Stimulated activated CD8-positive, alpha-beta memory T cell treated with anti-CD3 and anti-CD28 coated beads, Interleukin-4, amount 100 ng/mL, for 48 hours (primary cell): ENCODE measurements around the gene DOCK9.
"Not testable (repeated sequence)": the region's sequence is repeated elsewhere in the genome, so short reads cannot be mapped to it uniquely, and the experiment has no call there.

Experiments used
- DNase-seq: peaks from one replicate; pipeline ENCODE4 v3.0.0-alpha.2; 2020

Gene DOCK9

DNA sequence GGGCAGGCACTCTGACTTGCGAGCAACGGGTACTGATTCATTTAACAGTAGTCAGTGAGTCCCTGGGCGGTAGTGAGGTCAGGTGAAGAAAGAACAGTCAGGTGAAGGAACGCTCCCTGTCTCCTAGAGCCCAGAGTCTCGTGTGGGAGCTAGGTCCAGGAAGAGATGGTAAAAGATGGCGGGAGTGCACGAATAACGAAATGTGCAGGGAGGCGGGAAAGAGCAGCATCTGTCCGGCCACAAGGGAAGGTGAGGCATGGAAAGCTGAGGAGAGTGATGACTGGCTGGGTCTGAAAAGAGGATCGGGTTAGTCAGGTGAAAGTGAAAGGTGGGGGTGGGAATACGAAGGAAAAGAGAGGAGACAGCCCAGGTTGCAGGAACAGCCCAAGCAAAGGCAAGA, 161.5 kb downstream of the DOCK9 start:
- DNase-seq = no peak

DNA sequence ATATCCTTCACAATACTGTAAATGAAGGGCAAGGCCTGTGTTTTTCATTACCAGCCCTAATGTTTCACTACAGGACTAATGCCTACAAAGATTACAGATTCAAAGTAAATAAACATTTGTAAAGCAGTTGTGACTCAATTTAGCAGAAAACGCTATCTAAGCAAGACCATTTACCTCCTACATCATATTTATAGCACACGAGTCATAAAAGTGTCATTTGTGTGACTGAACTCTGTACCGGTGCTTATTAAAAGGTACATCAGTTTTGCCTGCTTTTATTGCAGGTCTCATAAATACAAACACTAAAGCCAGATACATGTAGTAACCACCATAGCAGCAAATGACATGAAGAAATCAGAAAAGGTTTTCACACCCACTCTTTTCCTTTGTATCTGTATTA, 163.9 kb downstream of the DOCK9 start:
- no peak for DNase-seq

DNA sequence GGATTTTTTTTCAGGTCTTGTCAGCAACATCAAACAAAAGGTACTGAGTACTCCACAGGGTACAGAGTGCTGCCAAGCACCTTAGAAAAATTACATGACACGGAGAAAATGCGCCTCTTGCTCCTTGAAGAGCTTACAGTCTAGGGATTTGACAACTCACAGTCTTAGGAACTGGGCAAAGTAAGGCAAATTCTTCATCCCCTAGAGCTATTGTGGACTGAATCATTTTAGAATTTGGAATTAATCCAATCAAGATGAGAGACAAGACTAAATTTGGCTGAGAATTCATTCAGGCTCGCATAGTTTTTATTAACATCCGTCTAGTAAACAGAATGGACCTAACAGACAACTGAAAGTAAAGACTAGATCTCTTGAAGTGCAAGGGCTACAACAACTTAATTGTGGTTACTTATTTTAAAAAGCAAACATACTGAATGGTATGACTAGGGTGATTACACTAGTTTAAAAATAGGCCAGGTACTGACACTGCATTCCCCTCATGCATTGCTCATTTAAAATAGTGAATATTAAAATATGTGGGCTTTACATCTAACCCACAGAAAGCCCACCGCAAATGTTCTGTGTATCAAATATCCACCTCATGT, 165.6 kb downstream of the DOCK9 start:
- not testable (repeated sequence) for DNase-seq

DNA sequence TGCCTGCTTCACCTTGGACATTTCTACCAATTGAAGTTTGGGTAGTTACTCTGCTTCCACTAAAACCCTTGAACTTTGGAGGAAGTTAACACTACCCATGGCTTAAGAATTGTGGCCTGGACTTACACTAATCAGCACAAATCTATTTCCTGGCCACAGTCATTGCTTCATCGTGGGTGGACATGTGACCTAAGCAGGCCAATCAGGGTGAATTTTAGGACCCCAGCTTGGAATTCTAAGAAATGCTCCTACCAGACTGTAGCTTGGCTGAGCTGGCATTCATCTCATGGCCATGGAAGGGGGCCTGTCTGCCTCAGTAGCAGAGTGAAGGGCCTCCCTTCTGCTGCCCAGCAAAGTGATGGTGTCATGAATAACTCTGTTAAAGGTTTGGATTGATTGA, 167.1 kb downstream of the DOCK9 start:
- DNase-seq = no peak

DNA sequence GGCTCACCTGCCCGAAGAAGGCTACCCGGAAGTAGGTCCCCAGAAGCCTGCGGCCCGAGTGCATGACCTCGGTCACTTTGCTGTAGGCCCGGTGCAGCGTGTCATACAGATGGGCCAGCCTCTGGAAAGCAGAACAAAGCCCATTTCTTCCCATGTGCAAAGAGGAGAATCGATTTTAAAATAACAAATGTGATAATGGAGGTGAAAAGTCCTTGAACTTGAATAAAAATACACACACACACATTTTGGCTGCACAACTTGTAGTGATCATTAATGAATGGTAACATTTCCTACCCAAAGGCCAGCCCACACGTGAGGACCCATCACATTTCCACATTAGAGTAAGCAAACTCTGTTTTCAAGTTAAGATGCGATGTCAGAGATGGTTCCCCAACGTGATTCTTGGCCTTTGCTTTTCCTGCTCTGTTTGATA, 168.5 kb downstream of the DOCK9 start:
- DNase-seq = no peak

DNA sequence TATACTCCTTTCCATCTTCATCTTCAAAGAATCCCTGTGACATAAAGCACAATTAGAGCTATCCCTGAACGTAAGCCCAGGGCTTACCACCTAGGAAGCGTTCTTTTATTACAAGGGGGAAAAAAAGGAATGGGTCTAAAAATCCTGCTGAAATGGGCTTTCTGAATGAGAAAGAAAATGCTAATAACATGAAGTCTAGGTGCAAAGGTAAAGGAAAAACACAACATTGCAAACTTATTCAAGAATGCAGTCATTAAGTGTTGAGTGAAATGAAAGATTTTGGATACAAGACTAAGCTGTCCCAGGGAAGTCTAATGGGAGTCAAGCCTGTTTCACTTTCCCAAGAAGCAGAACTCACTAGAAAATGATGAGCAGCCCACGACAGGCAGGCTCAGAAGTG, 170.1 kb downstream of the DOCK9 start:
- no peak for DNase-seq

DNA sequence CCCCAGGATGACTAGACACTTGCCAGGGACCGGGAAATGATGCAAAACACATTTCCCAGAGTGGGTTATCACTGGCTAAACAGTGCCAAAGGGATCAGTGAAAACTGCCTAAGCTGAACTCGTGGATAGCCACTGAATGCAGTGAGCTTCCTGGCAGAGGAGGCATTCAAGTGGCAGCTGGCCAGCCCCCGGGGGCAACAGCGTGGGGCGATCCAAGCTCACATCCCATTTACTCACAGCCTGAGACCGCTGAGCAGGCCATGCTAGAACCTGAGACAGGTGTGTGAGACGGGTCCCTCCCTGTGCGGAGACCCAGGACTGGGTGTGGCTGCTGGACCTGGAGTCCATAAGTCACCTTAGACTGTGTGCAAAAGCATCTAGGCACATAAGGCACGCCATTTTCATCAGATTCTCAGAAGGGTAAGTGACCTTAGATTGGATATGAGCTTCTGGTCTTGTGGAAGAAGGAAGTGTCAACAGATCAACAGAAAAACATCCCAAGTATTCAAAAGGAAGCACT, 173.5 kb downstream of the DOCK9 start:
- no peak for DNase-seq

DNA sequence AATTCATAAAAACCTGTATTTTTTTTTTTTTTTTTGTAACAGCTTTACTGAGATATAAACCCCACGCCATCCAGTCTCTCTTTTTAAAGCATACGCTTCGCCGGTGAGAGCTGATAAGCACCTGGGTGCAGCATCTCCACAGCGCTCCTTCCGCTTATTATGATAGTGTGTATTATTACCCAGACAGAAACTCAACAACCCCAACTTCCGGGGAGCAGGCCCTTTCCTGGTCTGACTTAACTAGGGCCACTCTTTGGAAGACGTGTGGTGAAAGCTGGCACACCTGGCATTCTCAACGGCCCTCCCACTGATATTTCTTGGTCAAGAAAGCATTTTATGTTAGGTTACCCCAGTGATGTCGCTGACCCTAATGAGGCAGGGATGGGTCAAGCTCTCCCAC, 173.9 kb downstream of the DOCK9 start:
- DNase-seq = no peak

DNA sequence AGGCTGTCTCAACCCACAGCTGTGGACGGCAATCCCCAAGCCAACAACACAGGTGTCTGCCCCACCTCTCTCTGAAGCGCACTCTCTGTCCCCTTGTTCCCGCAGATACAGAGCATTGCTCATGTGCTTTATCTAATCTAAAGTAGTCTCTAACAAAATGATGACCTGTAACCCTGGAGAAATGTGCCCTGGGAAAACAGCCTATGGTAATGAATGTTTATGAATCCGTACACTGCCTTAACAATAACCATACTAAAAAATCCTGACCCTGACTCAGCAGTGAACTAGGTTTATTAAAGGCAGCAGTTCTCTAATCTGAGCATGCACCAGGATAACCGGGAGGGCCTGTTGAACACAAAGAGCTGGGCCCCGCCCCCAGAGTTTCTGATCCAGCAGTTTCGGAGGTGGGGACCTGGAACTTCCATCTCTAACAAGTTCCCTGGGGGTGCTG, 174.7 kb downstream of the DOCK9 start:
- DNase-seq = no peak

DNA sequence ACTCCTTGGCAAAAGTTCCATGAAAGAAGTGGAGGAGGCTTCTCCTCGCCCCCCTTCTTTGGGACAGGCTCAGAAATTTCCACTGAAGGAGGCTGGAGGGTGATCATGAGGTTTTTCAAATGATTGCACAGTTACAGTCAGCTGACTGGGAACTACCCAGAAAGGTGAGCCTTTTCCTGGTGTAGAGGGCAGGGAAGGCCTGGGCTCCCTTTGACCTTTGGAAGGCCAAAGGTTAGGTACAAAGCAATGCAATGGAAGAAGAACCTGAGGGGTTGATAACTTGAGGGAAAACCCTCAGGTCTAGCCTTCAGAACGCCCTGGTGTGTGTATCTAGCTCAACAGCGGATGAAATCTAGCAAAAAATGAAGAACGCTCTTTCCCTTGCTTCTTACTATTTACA, 175.3 kb downstream of the DOCK9 start:
- no peak for DNase-seq

DNA sequence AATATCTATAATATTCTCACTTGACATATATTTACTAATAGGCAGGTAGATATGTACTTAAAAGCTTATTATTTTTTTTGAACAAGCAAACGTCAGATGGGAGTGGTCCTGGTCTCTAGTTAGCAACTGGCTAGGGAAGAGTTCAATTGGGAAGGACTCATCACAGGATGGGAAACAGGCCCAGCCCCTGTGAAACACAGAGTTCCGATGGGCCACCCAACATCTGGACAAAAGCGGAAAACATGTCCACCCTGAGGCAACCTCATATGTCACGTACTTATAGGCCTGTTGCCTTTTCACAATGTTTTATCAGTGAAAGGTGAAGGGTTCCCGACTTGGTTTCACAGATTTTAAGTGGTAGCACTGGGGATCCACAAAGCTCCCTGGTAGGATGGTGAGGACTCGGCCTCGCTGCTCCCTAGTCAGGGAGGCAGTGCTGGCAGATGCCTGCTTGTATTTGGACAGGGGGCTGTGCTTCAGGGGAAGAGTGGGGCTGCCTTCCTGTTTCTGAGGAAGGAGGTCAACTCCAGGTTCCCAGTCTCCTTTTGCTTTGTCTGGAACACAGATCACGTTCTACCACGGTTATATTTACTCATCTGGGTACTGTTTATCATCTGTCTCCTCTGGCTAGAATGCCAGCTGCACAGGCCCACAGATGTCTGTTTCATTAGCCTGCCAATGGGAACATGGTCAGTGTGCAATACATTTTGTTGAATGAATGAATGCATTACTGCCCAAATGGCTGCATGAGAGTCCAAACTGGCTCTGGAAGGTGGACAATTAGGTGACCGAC, 176.0 kb downstream of the DOCK9 start:
- no peak for DNase-seq

DNA sequence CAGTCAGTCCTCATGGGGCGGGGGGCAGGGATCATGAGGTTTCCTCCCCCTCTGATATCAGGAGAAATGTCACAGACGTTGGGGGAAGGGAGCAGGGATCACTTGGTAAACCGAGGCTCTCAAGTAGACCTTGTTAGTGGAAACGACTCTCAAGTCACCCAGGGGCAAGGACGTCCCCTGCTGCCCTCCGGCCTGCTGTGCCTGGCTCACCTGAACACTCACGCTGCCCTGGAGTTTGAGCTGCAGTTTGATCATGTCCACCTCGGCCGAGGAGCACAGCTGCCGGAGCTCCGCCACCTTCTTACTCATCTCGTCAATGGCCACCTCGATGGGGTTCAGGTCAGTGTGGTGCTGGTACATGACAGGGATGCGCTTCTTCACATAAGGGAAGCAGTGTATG, 177.8 kb downstream of the DOCK9 start:
- no peak for DNase-seq

DNA sequence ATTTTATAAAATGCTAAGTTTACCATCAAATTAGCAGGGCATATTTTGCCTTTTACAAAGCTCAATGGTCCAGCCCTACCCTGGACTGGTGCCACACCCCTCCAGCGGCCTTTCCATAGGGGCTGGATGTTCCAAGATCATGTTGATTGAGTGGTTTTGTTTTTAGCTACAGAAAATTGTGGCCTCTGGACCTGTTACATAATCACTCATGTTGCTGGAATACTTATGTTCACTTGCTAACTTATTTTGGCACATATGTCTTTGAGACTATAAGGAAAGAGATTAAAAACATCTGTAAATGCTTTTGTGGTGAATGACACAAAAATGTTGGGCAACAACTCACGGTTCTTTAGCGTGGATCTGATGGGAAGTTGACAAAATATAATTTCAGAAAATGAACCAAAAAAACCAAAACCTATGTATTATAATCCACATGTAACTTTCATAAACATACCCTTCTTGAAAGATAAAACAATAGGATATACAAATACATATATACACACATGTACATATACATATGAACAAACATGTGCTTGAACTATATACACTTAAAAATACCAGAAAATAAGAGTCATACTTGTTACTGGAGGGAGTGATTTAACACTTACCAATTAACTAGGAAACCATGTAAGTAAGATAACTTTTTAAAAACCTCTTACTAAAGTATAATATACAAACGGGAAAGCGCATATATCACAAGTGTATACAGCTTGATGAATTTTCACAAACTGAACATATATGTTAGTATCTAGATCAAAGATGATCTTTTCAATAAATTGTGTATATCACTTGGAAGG, 178.8 kb downstream of the DOCK9 start:
- no peak for DNase-seq

DNA sequence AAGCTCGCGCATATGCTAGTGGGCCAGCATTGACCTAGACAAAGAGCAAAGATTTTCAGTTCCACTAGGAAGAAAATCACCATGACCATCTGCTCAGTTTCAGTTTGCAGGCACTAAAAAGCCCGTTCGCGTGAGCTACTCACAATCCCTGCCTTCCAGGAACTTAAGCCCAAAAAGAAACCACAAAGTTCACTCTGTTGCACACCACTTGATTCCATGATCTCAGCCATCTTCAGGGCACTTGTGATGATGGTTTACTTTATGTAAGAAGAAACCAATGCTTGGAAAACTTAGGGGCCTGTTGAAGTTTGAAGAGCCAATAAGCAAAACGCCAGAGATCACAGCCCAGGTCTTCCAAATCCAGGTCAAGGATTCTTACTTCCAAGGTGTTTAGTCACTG, 180.4 kb downstream of the DOCK9 start:
- no peak for DNase-seq

DNA sequence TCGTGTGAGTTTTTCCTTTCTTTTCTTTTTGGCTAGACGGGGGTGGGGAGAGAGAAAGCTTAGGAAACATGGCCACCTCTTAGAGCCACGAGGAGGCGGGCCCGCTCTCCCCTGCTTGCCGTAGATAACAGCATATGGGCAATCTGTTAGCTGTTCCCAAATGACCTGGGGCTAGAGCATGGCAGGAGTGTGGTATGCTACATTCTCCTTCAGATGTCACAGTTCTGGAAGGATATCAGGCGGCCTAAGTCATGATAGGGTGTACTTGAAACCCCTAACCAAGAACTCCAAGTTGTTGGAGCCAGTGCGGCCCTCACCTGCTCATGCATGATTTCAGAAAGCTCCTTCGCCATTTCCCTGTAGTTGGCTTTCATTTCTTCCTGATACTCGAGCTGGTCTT, 181.1 kb downstream of the DOCK9 start:
- no peak for DNase-seq

DNA sequence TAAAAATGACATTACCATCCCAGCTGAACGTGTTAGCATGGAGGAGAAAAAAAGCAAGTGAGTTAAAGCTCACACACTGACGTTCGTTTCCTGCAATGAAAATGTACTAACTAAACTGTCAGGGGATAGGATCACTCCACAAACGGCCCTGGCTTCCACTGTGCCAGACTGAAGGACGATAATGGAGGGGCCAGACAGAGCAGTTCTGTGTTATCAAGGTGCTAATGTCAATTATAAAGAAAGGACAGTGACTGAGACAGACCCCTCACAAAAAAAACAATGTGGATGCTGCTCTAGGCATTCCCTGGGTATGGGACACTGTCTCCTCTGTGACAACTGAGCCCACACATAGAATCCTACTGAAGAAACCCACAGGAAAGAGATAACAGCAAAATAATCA, 181.7 kb downstream of the DOCK9 start:
- DNase-seq = no peak

DNA sequence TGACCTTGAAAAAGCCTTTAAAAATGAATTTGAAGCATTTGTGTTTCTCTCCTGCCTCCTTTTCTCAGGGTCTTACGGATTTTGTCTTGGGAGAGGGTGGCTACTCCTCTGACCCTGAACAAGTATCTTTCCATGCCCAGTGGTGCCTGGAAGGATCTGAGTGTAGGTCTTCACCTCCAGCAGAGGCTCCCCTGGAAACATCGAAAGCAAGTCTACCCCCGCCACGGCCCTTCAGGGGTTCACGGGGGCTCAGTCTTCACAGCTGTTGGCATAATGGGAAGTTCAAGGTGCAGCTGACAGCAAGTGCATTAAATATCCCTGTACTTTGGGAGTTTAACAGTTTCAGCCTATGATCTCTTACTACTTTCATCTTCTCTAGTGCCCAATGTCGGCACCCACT, 182.6 kb downstream of the DOCK9 start:
- no peak for DNase-seq

DNA sequence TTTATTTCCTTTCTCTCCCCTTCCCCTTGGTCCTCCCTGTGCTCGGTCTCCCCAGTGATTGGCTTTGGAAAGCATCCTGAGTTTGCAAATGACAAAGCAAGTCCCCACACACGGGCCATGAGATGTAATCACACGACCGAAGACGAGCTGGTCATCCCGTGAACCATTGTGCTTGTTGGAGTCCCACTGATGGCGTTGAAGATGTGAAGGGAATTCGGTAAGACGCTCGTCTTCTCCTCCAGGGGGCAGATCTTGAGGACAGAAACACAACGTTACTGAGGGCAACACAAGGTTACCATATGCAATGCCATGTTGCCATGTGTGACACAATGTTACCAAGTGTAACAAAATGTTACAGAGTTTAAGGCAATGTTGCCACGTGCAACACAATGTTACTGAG, 183.4 kb downstream of the DOCK9 start:
- DNase-seq = no peak

DNA sequence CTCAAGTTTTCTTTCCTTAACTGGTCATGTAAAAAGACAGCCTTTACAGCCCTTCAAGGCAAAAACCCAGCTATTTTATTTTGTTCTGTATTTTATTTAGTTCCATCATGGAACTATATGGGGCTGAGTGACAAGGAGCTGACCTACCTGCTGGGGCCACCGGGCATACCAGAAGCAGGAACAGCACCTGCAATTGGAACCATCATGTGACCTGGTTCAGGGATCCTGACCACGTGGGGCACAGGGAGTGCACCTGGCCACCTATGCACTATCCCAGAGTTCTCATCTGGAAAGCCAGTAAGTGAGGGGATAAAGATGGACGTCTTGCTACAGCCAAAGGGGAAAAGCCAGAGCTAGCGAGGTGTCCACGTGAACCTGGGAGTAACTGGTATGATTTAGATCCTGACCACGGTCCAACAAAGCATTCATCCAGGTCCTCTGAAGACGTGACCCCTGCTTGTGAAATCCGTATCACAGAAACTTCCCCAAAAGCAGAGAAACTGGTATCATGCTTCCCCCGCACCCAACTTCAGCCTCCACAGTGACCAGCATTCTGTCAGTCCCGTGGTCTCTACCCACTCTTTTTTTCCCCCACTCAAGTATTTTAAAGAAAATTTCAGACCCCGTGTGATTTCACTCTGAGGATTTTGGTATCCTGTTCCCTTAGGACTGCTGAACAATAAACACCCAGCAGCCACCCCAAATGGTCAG, 184.9 kb downstream of the DOCK9 start:
- no peak for DNase-seq

DNA sequence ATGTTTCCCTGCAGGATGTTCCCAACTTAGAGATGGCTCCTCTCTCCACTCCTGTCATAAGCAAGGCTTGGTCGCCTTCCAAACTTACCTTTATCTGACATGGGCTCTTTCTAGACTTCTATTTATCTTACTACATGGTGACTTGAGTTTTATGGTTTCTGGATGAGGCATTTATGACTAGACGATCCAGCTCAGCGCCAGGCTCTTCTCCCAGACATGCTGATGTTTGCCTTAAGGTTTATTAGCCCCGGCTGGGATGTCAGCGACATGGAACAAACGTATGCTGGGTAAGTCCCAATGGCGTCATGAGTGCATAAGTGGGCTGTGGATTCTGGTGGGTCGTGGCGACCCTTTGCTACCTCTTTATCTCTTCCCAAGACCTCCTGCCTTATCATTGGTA, 185.5 kb downstream of the DOCK9 start:
- no peak for DNase-seq

DNA sequence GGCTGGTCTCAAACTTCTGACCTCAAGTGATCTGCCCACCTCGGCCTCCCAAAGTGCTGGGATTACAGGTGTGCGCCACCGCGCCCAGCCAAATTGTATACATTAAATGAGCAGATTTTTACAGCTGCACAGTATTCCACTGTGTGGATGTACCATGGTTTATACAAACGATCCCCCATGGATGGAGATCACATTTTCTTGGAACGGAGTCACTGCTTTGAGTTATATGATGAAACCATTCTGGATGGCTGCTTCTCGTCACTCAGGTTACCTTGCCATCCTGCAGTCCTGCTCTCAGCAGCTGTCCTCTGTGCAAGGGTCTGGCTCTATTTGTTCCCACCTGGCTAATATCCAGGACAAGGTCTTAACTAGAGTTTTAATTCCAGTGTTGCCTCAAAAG, 186.3 kb downstream of the DOCK9 start:
- no peak for DNase-seq

DNA sequence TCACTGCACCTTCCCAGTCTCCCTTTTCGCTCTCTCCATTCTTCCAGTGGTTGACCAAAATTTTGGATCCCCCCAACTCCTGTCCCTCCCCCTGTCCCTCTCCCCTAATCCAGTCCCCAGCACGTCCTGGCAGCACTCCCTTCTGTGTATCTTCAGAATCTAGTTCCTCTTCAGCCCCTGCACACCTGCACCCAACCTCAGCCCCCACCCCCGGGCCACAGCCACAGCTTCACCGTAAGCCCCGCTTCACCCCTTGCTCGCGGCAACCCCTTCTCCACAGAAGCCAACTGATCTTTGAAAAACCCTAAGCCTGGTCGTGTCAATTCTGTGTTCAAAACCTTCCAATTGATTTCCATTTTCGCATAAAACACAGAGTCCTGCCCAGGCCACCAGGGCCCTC, 189.9 kb downstream of the DOCK9 start:
- DNase-seq = no peak

DNA sequence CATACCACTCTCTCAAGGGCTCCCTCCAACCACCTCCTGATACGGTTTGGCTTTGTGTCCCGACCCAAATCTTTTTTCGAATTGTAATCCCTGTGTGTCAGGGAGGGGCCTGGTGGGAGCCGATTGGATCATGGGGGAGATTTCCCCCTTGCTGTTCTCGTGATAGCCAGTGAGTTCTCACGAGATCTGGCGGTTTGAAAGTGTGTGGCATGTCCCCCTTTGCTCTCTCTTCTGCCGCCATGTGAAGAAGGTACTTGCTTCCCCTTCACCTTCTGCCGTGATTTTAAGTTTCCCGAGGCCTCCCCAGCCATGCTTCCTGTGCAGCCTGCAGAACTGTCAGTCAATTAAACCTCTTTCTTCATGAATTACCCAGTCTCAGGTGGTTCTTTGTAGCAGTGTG, 190.7 kb downstream of the DOCK9 start:
- no peak for DNase-seq
